GM21529 (cell line): ENCODE measurements around the gene ANKRD40CL.
"Not testable (repeated sequence)": the region's sequence is repeated elsewhere in the genome, so short reads cannot be mapped to it uniquely, and the experiment has no call there.

Source experiments
- ATAC-seq: cut with Tn5 transposase; IDR thresholded peaks from one replicate; pipeline ENCODE4 v1.9.1; 2021; ENCODE audit not compliant: unreplicated experiment

Gene ANKRD40CL

DNA sequence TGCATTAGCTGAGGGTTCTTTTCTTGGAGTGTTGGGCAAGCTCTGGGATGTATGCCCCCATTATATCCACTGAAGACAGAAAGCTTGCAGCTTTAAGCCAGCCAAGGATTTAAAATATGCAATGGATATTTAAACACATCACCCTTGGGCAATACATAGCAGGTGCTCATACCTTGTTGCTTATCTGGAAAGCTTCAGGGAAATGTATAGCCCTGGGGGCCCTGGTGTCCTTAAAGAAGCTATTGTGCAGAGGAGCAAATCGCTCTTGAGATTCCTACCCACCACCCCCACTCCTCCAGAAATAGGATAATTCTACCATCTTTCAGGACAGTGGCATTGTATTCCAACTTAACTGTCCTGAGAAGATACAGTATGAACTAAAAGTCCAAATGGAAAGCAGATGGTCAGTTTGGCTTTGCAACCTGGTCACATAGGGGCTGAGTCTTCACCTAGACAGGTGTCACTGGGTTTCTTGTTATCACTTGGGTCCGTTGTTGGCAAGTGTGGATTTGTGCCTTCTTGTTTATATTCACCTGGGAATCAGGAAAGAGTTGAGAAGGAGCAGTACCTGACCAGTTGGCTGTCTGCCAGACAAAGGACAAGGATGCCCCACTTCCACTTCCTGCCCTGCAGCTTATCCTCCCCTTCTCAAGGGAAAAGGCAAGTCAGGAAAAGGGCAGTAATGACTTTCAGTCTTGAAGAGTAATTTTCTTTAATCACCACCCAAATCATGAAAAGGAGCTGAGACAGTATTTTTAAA is 3.4 kb downstream of the ANKRD40CL start:
- ATAC-seq: no peak

DNA sequence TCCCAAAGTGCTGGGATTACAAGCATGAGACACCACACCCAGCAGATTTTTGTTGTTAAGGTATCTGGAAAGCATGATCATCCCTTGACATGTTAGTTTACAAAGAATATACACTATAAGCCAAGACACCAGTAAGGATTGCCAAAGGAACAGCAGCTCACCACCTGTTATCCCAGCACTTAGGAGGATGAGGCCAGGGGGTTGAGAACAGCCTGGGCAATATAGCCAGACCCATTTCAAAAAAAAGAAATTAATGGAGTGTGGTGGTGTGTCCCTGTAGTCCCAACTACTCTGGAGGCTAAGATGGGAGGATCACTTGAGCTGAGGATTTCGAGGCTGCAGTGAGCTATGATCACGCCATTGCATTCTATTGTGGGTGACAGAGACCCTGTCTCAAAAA is 5.1 kb downstream of the ANKRD40CL start:
- no peak for ATAC-seq

DNA sequence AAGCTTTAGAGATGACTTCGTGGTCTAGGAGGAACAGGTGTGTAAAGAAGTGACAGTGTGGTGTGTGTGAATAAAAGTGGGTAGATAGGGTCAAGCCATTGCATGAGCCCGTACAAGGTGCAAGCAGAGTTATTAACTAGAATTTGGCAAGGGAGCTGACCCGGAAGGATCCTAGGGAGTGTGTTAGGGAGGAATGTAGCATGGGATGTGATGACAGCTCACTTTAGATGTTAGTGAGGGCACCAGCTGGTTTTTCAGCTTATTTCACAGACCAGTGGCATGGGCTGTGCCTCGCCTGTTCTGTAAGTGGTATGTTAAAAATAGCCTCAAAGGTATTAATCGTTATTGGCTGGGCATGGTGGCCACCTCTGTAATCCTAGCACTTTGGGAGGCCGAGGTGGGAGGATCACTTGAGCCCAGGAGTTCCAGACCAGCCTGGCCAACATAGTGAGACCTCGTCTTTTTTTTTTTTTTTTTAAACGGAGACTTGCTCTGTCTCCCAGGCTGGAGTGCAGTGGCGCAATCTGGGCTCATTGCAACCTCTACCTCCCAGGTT is 8.3 kb downstream of the ANKRD40CL start:
- ATAC-seq: no peak

DNA sequence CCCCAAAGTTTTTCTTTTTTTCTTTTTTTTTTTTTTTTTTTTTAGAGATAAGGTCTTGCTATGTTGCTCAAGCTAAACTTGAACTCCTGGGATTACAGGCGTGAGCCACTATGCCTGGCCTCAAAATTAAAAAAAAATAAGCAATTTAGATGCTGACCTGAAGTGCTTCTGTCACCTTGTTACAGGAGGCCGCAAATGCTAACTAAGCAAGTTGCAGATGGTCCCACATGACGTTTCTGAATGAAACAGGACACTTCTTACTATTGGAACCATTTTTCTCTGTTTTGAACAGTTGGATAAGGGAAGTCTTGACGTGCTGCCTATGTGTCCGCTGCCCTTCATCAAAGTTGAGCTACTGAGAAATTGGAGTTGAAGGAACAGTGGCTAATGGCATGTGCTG is 8.8 kb downstream of the ANKRD40CL start:
- ATAC-seq: no peak

DNA sequence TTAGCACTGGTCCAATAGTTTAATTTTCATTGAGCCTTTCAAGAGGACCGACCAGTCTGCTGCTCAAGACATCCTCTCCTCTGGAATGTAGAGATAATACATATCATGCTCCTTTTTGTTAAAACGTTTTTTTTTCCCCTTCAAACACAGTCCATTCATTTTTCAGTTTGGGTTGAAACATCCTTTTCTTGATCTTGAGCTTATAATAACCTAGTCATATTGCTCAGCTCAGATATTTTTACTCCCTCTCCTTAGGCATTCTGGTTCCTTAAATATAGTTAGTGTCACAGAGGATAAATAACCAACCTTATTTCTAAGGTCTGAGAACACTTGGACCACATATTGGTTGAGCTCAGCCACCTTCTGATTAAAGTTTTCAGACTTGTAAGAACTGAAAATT is 12.8 kb downstream of the ANKRD40CL start:
- ATAC-seq: no peak

DNA sequence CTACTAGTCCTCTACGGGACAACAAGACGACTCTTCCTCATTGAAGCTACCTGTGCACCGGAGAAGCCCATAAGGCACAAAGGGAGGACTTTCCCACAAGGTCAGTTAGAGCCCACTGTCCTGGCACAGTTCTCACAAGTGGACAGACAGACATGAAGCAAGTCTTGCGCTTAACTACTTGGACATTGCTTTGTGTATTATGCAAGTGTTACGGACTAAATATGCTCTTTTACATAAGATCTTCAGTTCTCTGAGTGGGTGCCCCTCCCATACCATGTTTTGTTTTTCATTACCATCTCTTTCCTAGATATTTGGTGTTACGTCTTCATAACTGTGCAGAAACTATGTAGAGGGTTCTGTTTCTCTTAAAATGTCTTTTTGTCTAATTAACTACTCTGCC is 18.1 kb downstream of the ANKRD40CL start:
- ATAC-seq: no peak

DNA sequence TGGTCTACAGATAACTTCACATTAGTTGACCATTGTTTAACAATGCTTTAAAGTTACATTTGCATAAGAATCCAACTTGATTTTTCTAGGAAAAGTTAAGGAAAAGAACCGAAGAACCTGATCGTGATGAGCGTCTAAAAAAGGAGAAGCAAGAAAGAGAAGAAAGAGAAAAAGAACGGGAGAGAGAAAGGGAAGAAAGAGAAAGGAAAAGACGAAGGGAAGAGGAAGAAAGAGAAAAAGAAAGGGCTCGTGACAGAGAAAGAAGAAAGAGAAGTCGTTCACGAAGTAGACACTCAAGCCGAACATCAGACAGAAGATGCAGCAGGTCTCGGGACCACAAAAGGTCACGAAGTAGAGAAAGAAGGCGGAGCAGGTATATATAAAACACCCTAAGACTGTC is 21.7 kb downstream of the ANKRD40CL start:
- ATAC-seq: no peak

DNA sequence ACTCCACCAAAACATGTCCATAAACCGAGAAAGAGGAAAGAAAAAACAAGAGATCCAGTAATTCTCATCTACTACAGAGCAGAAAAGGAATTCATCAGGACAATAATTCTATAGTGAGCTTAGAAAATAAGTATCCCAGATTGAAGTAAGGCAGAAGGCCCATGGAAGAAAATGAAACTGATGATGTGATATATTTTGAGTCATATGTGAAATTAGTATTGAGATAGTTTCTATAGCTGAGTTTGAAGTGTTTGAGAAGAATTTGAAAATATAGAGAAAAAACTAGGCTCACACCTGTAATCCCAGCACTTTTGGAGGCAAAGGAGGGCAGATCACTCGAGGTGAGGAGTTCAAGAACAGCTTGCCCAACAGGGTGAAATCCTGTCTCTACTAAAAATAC is 28.2 kb downstream of the ANKRD40CL start:
- ATAC-seq: no peak

DNA sequence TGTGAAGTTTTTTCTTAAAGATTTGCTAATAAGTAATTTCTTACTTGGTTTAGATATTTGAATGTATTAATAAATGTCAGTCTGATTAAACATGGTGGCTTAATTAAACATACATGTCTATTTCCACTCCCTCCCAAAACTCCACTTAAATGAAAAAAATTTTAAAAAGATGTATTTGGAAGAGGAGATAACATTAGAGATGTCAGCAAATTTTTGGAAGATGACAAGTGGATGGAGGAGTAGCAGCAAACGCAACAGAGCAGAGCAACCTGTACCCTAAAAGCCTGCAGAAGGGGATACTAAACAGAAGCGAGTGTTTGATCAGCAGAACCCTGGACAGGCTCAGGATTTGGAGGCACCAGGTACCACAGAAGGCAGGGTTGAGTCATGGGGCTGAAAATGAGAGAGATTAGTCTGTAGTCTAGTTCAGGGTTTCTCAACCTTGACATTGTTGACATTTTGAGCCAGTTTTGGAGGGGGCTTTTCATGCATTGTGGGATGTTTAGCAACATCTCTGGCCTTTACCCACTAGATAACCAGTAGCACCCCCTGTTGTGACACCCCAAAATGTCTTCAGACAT is 30.1 kb downstream of the ANKRD40CL start:
- ATAC-seq: no peak

DNA sequence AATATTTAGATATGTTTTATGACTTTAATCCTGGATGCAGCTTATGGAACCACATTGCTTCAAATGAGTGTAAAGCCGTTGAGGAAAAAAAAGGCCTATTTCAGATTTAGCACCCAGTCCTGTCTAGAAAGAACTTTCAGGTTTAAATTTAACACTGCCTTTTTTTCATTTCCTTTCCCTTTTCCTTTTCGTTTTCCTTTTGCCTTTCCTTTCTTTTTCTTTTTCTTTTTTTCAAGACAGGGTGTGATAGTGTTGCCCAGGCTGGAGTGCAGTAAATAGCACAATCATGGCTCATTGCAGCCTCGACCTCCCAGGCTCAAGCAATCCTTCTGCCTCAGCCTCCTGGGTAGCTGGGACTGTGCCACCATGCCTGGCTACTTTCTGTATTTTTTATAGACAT is 32.0 kb downstream of the ANKRD40CL start:
- ATAC-seq: no peak

DNA sequence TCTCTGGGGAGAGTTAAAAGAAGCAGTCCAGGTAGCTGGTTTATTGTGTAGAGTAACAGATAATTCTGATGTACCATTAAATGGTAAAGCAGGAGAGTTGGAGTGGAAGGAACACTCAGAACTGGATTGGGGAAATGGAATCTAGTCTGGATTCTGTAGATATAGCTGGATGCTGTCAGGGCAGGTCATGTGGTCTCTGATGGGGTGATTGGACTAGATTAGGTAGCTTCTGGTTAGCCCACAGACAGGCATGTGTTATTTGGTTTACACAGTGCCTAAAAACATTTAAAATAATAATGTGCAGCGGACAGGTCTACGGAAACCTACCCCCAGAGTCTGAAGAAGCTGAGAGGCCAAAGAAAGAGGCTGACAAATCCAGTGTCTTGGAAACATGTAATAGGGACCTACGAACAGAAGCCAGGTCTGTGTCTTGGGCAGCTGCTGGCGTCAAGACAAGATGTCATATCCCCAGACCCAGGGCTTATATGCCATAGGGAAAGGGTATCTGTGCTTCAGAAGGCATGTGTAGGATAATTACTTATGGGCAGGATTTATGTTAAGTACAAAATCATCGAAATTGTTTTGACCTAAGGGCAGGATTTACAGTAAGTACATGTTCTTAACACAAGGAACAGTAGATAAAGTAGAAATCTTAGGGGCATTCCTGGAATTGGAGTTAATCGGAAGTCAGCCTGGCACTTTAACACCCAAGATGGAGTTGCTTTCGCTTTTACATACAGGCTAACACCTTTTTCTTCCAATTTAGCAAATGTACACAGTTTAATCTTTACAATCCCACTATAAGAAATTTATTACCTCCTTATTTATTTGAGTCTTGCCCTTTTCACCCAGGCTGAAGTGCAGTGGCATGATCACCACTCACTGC is 35.5 kb downstream of the ANKRD40CL start:
- ATAC-seq: no peak

DNA sequence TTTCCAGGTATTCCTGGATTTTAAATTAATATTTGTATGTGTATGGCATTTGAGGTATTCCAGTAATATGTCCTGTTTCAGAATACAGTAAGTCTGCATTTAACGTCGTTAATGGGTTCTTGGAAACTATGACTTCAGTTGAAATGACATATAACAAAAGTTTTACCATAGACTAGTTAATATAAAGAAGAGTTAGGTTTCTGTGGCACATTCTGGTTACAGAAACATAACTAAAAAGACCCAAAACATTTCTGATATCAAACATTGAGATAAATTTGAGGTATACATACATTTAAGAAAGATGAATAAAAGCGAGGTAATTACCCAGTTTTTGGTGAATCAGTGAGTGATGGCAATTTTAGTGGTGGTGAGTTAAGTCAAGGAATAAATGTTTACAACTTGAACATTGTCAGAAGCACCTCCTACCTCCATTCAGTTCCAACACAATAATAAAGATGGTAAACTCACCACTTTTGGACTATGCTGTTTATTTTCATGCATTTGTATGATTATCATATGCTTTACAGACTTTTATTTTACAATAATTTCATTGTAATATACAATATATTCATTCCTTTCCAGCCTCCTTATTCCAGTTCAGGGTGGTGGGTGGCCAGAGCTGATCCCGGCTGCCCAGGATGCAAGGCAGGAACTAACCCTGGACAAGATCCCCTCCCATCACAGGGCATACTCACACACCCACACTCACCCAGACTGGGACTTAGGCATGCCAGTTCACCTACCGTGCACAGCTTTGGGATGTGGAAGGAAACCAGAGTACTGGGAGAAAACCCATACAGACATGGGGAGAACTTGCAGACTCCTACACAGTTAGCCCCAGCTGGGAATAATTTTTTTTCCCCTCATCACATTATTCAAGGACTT is 38.2 kb downstream of the ANKRD40CL start:
- ATAC-seq: no peak

DNA sequence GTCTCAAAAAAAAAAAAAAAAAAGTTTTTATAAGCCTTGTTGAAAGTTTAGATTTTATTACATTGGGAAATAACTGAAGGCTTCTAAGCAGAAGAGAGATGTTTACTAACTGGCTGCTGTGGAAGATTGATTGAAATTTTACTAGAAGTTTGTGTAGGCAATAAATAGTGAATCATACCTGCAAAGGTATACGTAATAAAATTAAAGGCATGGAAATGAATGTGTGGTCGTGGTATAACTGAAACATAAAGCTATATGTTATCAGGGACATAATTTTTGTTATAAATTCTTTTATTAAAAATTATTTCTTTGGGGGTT is 39.2 kb downstream of the ANKRD40CL start:
- ATAC-seq: no peak

DNA sequence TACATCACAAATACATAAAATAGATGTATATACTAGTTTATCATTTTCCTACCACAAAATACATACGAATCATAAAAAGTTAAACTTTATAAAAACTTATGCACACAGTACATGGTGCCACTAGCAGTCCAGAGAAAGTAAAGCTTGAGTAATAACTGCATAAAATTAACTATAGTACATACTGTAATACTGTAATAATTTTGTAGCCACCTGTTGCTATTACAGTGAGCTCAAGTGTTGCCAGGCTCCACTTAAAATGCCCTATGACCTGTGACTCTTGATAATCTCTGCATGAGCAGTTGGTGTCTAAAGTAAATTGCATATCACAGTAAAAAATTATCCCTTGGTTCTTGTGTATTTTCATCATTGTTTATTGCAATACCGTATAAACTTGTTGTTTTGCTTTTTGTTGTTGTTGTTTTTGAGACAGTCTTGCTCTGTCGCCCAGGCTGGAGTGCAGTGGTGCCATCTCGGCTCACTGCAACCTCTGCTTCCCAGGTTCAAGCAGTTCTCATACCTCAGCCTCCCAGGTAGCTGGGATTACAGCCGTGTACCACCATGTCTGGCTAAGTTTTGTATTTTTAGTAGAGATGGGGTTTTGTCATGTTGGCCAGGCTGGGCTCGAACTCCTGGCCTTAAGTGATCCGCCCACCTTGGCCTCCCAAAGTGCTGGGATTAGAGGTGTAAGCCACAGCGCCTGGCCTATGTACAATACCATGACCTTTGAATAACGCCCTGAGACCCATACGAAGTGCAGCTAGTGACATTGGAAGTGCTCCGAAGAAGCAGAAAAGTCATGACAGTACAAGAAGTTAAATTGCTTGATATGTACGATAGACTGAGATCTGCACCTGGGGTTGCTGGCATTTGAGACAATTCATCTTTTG is 41.3 kb downstream of the ANKRD40CL start:
- no peak for ATAC-seq

DNA sequence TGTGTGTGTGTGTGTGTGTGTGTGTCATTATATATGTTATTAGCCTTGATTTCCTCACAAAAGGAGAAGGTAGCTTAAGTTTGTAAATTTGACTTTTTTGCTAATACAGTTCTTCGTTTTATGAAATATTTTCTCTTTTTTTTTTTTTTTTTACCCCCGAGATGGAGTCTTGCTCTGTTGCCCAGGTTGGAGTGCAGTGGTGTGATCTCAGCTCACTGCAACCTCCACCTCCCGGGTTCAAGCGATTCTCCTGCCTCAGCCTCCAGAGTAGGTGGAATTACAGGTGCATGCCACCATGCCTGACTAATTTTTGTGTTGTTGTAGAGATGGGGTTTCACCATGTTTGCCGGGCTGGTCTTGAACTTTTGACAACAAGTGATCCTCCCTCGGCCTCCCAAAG is 42.7 kb downstream of the ANKRD40CL start:
- not testable (repeated sequence) for ATAC-seq

DNA sequence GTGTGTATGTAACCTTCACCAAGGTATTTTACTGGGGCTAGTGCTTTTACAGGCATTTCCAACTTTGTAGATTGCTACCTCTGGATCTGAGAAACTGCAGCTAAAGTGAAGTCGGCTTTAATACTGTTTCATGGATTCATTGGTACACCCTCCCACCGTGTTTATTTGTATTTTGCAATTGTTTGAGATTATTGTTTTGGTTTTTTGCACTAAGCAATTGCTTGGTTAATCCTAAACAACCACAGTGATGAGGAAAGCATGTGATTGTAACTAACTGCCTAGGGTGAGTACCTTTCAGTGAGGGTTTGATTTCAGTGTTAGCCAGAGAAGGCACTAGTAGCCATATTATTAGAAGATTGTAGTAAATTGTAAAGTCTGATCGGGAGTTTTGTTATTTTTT is 44.6 kb downstream of the ANKRD40CL start:
- no peak for ATAC-seq

DNA sequence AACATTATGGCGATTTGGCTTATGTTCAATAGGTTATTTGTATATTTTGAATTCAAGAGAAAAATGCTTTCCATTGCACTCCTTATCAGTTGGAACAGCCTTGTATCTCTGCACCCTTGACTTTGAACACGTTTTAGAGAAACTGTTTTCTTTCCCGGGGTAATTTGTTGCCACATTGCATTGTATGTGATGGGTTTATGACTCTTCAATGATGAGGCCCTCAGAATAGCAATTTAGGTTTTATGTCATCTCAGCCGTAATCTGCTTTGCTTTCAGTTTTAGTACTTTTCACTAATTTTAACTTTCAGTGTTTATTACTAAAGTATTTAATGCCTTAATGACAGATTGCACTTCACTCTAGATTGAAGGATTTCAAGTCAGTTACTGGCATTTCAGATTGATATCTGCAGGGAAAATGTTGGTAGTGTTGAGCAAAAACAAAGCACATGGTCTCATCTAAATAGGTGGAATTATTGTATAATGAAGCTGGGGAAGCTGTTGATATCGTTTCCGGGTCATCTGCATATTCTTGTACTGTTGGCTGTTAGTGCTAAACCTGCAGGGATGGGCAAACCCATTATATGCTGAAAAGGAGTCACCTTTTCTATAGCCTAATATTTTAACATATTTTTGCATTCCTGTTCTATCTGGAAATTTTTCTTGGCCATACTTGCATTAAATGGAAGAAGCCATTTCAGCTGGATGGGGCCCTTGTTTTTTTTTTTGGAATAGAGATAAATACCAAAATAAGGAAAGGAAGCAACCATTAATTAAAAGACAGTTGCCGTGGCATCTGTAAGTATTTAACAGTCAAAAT is 45.9 kb downstream of the ANKRD40CL start:
- no peak for ATAC-seq

DNA sequence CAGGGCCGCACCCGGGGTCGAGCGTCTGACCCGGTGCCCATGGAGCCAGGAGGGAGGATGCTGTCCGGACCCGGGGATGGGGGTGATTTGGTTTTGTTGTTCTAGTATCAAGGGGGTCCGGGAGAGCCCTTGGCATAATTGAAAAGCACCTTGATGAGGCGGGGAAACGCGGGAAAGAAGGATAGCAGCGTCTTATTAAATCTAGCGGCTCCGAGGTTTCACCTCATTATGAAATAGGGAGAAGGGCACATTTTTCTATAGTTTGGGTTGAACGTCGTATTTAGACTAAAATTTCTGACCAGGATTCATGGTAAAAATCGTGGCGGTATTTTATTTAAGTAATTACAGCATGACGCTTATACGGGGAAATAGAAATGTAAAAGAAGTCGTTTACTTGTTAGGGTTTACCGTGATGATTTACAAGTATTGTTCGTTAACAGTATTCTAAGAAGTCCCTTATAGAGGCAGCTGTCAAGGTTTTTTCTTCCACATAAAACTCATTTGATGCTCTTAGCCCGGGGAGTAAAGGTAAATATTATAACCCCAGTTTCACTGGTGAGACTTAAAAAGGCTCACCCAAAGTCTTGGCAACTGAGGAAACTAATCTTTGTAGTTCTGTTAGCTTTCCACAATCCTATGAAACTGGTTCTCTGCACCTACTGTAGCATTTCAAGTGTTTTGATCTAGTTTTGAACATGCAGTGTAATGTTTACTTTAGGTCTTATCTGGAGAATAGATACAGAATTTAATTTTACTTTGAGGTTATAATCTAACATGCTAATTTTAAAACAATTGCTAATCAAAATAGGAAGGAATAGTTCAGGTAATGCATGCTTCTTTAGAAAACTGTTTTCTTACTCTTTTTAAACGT is 47.2 kb downstream of the ANKRD40CL start:
- ATAC-seq: no peak
